Activated T-helper 1 cell treated with Interleukin-2 at 50 U/mL for 16 hours (primary cell): ENCODE measurements around the gene COL4A2.
"Not testable (repeated sequence)": the region's sequence is repeated elsewhere in the genome, so short reads cannot be mapped to it uniquely, and the experiment has no call there.

ENCODE experiments used
- DNase-seq: peaks from one replicate; pipeline ENCODE4 v3.0.0-alpha.2; 2020; ENCODE audit warnings: low read depth

COL4A2 gene

GRCh38 chr13:110307767-110308655, 927 bp downstream of the COL4A2 start:
- DNase-seq, result no peak

- DNase-seq, result no peak
Measured at GRCh38 chr13:110308656-110309359, 1.7 kb downstream of the COL4A2 start.

- DNase-seq, result no peak
Measured at GRCh38 chr13:110309661-110310524, 2.8 kb downstream of the COL4A2 start.

- no peak for DNase-seq
Measured at GRCh38 chr13:110310541-110311442, 3.7 kb downstream of the COL4A2 start.

GRCh38 chr13:110311443-110312338, 4.6 kb downstream of the COL4A2 start:
- no peak for DNase-seq

- no peak for DNase-seq
Measured at GRCh38 chr13:110312339-110313031, 5.4 kb downstream of the COL4A2 start.

- DNase-seq, result not testable (repeated sequence)
Measured at GRCh38 chr13:110313261-110313660, 6.2 kb downstream of the COL4A2 start.

- not testable (repeated sequence) for DNase-seq
Measured at GRCh38 chr13:110313733-110314132, 6.6 kb downstream of the COL4A2 start.

GRCh38 chr13:110314516-110315245, 7.6 kb downstream of the COL4A2 start:
- no peak for DNase-seq

- no peak for DNase-seq
Measured at GRCh38 chr13:110316196-110316595, 9.1 kb downstream of the COL4A2 start.

- no peak for DNase-seq
Measured at GRCh38 chr13:110317093-110317492, 10.0 kb downstream of the COL4A2 start.

- no peak for DNase-seq
Measured at GRCh38 chr13:110317496-110318195, 10.6 kb downstream of the COL4A2 start.

GRCh38 chr13:110318920-110319319, 11.8 kb downstream of the COL4A2 start:
- DNase-seq, result no peak

GRCh38 chr13:110319397-110319773, 12.3 kb downstream of the COL4A2 start:
- no peak for DNase-seq

GRCh38 chr13:110319774-110320509, 12.9 kb downstream of the COL4A2 start:
- no peak for DNase-seq

- DNase-seq, result no peak
Measured at GRCh38 chr13:110320645-110321044, 13.6 kb downstream of the COL4A2 start.

GRCh38 chr13:110321573-110321972, 14.5 kb downstream of the COL4A2 start:
- not testable (repeated sequence) for DNase-seq
